ENCODE results near the gene PCDHA6.
"Not testable (repeated sequence)": the region's sequence is repeated elsewhere in the genome, so short reads cannot be mapped to it uniquely, and the experiment has no call there.

PCDHA6 gene

DNA sequence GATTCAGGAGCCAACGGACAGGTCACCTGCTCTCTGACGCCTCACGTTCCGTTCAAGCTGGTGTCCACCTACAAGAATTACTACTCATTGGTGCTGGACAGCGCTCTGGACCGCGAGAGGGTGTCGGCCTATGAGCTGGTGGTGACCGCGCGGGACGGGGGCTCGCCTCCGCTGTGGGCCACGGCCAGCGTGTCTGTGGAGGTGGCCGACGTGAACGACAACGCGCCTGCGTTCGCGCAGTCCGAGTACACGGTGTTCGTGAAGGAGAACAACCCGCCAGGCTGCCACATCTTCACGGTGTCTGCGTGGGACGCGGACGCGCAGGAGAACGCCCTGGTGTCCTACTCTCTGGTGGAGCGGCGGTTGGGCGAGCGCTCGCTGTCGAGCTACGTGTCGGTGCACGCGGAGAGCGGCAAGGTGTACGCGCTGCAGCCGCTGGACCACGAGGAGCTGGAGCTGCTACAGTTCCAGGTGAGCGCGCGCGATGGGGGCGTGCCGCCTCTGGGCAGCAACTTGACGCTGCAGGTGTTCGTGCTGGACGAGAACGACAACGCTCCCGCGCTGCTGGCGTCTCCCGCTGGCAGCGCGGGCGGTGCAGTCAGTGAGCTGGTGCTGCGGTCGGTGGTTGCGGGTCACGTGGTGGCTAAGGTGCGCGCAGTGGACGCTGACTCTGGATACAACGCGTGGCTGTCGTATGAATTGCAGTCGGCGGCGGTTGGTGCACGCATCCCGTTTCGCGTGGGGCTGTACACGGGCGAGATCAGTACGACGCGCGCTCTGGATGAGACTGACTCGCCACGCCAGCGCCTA is 29.6 kb downstream of the PCDHA6 start:
- DNase-seq (ENCODE audit: low read depth), result no peak

DNA sequence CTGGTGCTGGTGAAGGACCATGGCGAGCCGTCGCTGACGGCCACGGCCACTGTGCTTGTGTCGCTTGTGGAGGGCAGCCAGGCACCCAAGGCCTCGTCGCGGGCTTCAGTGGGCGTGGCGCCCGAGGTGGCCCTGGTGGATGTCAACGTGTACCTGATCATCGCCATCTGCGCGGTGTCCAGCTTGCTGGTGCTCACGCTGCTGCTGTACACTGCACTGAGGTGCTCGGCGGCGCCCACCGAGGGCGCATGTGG is 30.2 kb downstream of the PCDHA6 start:
- no peak for DNase-seq (ENCODE audit: low read depth)

DNA sequence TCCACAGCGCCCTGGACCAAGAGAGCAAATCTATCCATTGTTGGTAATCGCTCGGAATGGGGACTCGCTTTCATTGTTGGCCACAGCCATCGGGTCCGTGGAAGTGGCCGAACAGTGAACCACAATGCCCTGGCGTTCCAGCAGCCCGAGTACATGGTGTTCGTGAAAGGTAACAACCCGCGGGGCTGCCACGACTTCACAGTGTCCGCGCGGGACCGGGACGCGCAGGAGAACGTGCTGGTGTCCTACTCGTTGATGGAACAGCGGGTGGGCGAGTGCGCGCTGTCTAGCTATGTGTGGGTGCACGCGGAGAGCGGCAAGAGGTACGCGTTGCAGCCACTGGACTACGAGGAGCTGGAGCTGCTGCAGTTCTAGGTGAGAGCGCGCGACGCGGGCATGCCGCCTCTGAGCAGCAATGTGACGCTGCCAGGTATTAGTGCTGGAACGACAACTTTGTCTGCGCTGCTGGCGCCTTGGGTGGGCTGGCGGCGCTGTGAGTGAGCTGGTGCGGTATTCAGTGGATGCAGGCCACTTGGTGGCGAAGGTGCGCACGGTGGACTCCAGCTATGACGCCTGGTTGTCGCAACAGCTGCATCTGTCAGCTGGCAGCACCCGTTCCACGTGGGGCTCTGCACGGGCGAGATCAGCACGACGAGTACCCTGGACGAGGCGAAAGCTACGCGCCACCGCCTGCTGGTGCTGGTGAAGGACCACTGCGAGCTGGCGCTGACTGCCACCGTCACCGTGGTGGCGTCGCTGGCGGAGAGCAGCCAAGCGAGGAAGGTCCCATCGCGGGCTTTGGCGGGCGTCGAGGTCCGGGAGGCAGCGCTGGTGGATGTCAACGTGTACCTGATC is 34.9 kb downstream of the PCDHA6 start:
- no peak for DNase-seq (ENCODE audit: low read depth)

GRCh38 chr5:140868721-140869554 is 41.2 kb downstream of the PCDHA6 start, which contains the start of gene PCDHA11:
Gene PCDHA11 (plus strand): TSS chr5:140868957. CDS start chr5:140869104, 147 bp downstream.
- DNase-seq (ENCODE audit: low read depth), result no peak

DNA sequence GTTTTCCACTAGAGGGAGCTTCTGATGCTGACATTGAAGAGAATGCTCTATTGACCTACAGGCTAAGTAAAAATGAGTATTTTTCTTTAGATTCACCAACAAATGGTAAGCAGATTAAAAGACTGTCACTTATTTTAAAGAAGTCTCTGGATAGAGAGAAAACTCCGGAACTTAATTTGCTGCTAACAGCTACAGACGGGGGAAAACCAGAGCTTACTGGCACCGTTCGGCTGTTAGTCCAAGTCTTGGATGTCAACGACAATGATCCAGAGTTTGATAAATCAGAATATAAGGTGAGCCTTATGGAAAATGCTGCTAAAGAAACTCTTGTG is 41.8 kb downstream of the PCDHA6 start:
- DNase-seq (ENCODE audit: low read depth), result no peak

DNA sequence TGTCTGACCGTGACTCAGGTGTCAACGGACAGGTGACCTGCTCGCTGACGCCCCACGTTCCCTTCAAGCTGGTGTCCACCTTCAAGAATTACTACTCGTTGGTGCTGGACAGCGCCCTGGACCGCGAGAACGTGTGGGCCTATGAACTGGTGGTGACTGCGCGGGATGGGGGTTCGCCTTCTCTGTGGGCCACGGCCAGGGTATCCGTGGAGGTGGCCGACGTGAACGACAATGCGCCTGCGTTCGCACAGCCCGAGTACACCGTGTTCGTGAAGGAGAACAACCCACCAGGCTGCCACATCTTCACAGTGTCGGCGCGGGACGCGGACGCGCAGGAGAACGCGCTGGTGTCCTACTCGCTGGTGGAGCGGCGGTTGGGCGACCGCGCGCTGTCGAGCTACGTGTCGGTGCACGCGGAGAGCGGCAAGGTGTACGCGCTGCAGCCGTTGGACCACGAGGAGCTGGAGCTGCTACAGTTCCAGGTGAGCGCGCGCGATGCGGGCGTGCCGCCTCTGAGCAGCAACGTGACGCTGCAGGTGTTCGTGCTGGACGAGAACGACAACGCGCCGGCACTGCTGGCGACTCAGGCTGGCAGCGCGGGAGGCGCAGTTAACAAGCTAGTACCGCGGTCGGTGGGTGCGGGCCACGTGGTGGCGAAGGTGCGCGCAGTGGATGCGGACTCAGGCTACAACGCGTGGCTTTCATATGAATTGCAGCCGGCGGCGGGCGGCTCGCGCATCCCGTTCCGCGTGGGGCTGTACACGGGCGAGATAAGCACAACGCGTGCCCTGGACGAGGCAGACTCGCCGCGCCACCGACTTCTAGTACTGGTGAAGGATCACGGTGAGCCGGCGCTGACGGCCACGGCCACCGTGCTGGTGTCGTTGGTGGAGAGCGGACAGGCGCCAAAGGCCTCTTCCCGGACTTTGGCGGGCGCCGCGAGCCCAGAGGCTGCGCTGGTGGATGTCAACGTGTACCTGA is 42.8 kb downstream of the PCDHA6 start:
- no peak for DNase-seq (ENCODE audit: low read depth)

- no peak for DNase-seq (ENCODE audit: low read depth)
These were observed 47.6 kb downstream of the PCDHA6 start, which contains the start of gene PCDHA12 for GRCh38 chr5:140875085-140876065. Gene PCDHA12 (plus strand): TSS chr5:140875308. CDS start chr5:140875473, 165 bp downstream.

GRCh38 chr5:140876541-140877261 is 48.9 kb downstream of the PCDHA6 start:
- not testable (repeated sequence) for DNase-seq (ENCODE audit: low read depth)

GRCh38 chr5:140877262-140877581 is 49.5 kb downstream of the PCDHA6 start:
- DNase-seq (ENCODE audit: low read depth), result no peak
